GM23338 (cell line): ENCODE measurements around the gene FLT1. TPM values are rescaled to one million over a fixed set of nuclear protein-coding genes. Genes with fewer than 3 reads are reported as not detected.

Source experiments
- ATAC-seq: fragments of 200-7000 bp; cut with Tn5 transposase; 3 replicates; pipeline ENCODE4 v1.9.1; 2020
- DNase-seq: peaks from one replicate; pipeline ENCODE4 v3.0.0-alpha.2; 2015; ENCODE audit warnings: low spot score
- H2AFZ ChIP-seq: fragments of 200-600 bp; sonication (generic); 2 replicates; pipeline ENCODE4 v1.8.0; 2016; ENCODE audit warnings: antibody characterized with exemption, mild to moderate bottlenecking, moderate library complexity
- H3F3A ChIP-seq: fragments of 200-600 bp; sonication (generic); replicated peaks from 2 replicates; pipeline ENCODE4 v1.8.0; 2017; ENCODE audit warnings: antibody characterized with exemption, mixed run types, low read depth
- H3K27ac ChIP-seq: fragments of 200-600 bp; sonication (generic); 2 replicates; pipeline ENCODE4 v1.6.1; 2016; ENCODE audit warnings: low read depth
- H3K27me3 ChIP-seq: fragments of 200-600 bp; sonication (generic); 2 replicates; pipeline ENCODE4 v1.8.0; 2016; ENCODE audit warnings: mild to moderate bottlenecking, mixed run types, moderate library complexity; ENCODE audit not compliant: insufficient read depth
- H3K36me3 ChIP-seq: fragments of 200-600 bp; sonication (generic); 2 replicates; pipeline ENCODE4 v1.8.0; 2016; ENCODE audit warnings: mild to moderate bottlenecking; ENCODE audit not compliant: insufficient read depth
- H3K4me1 ChIP-seq: fragments of 200-600 bp; sonication (generic); 2 replicates; pipeline ENCODE4 v1.8.0; 2016; ENCODE audit warnings: mild to moderate bottlenecking, moderate library complexity; ENCODE audit not compliant: insufficient read depth
- H3K4me2 ChIP-seq: fragments of 200-600 bp; sonication (generic); 2 replicates; pipeline ENCODE4 v1.7.1; 2017; ENCODE audit warnings: mixed run types
- H3K4me3 ChIP-seq: fragments of 200-600 bp; sonication (generic); 2 replicates; pipeline ENCODE4 v1.6.1; 2016; ENCODE audit warnings: mixed run types
- H3K79me2 ChIP-seq: fragments of 200-600 bp; sonication (generic); replicated peaks from 2 replicates; pipeline ENCODE4 v1.8.0; 2017; ENCODE audit warnings: mild to moderate bottlenecking; ENCODE audit not compliant: insufficient read depth
- H3K9me2 ChIP-seq: fragments of 200-600 bp; sonication (generic); 2 replicates; pipeline ENCODE4 v1.8.0; 2017; ENCODE audit not compliant: insufficient read depth
- H4K20me1 ChIP-seq: fragments of 200-600 bp; sonication (generic); replicated peaks from 2 replicates; pipeline ENCODE4 v1.8.0; 2017; ENCODE audit warnings: mild to moderate bottlenecking; ENCODE audit not compliant: insufficient read depth
- H3K27ac Mint-ChIP-seq: 2 replicates; pipeline ENCODE4 v1.8.0; 2020; ENCODE audit warnings: inconsistent platforms, mild to moderate bottlenecking, moderate library complexity, mixed read lengths
- H3K27me3 Mint-ChIP-seq: 3 replicates; pipeline ENCODE4 v1.8.0; 2022; ENCODE audit warnings: low read depth, mild to moderate bottlenecking, moderate library complexity, mixed read lengths, inconsistent platforms; ENCODE audit not compliant: insufficient read depth, poor library complexity
- H3K36me3 Mint-ChIP-seq: 3 replicates; pipeline ENCODE4 v1.8.0; 2021; ENCODE audit warnings: low read depth, mild to moderate bottlenecking, inconsistent platforms, moderate library complexity, mixed read lengths
- H3K4me1 Mint-ChIP-seq: 3 replicates; pipeline ENCODE4 v1.8.0; 2020; ENCODE audit warnings: mild to moderate bottlenecking, inconsistent platforms, mixed read lengths
- H3K4me3 Mint-ChIP-seq: 3 replicates; pipeline ENCODE4 v1.8.0; 2021; ENCODE audit warnings: moderate library complexity, mild to moderate bottlenecking, inconsistent platforms, mixed read lengths
- H3K9me3 Mint-ChIP-seq: 3 replicates; pipeline ENCODE4 v1.8.0; 2020; ENCODE audit warnings: moderate library complexity, mild to moderate bottlenecking, inconsistent platforms, mixed read lengths
- CREB1 ChIP-seq: fragments of 250-450 bp; sonication (Bioruptor Pico); IDR thresholded peaks from 2 replicates; pipeline ENCODE4 v1.5.0; 2020; ENCODE audit warnings: low read depth, mild to moderate bottlenecking, moderate library complexity
- CTCF ChIP-seq, 2 experiments: fragments of 200-600 bp in 1 of 2; sonication (generic) in 1 of 2; conservative IDR thresholded peaks; 2 replicates each; pipeline versions ENCODE4 v1.5.1 to v1.6.1; 2016 to 2017; ENCODE audit warnings: antibody characterized with exemption in 2 of 2, low read depth in 2 of 2, mild to moderate bottlenecking in 2 of 2, moderate library complexity in 1 of 2
- EZH2phosphoT487 ChIP-seq: fragments of 200-600 bp; sonication (generic); IDR thresholded peaks from one replicate; pipeline ENCODE4 v1.8.1; 2018; ENCODE audit warnings: antibody characterized with exemption; ENCODE audit not compliant: unreplicated experiment
- NANOG ChIP-seq: IDR thresholded peaks from 2 replicates; pipeline ENCODE4 v1.6.1; 2016; ENCODE audit warnings: antibody characterized with exemption, borderline replicate concordance
- ZNF114 ChIP-seq: fragments of 250-450 bp; sonication (Bioruptor Pico); IDR thresholded peaks from 2 replicates; pipeline ENCODE4 v1.5.0; 2020; ENCODE audit warnings: mild to moderate bottlenecking, moderate library complexity
- polyA plus RNA-seq: library from polyadenylated mRNA; unstranded; fragments of >200 nt; fragmentation: Nextera tagmentation; extraction: Ambion mirVana; gene quantifications from 2 replicates; pipeline ENCODE4 v1.2.1, GENCODE V29; 2016
- total RNA-seq: library from RNA; depleted of rRNA; stranded (reverse); fragments of >200 nt; shearing (Covaris generic); gene quantifications from 2 replicates; pipeline ENCODE4 v1.2.3, GENCODE V29; 2014
- TF ChIP-seq, protein P1 (sequence below): fragments of 250-450 bp; sonication (Bioruptor Pico); IDR thresholded peaks from 2 replicates; pipeline ENCODE4 v1.5.0; 2020; ENCODE audit warnings: mild to moderate bottlenecking, moderate library complexity
- TF ChIP-seq, protein P2 (sequence below): IDR thresholded peaks from 2 replicates; pipeline ENCODE4 v1.6.1; 2016; ENCODE audit warnings: antibody characterized with exemption

The FLT1 gene
- total and polyA plus RNA-seq, 2 experiments from 2014 or later, result 26.8 to 116 TPM

- Histone ChIP-seq H3K36me3 (peaks cover 27% of the 10 kb centered on the region), H3K4me1 (peaks cover 12% of the 10 kb centered on the region), H3K27ac (peak overlapping the region; percentile 27), H2AFZ (no peak overlapping the region), H3K79me2 (peaks cover 51% of the 10 kb centered on the region), H3K27me3 (no peaks in the 10 kb centered on the region), H3K4me2 (no peak overlapping the region), H3K9me2 (no peaks in the 10 kb centered on the region), H4K20me1 (no peaks in the 10 kb centered on the region), H3F3A (no peaks in the 10 kb centered on the region), H3K4me3 (no peak overlapping the region)
- H3K4me3 Mint-ChIP-seq, result no peak overlapping the region
- peaks cover 35% of the 10 kb centered on the region for H3K4me1 Mint-ChIP-seq
- H3K9me3 Mint-ChIP-seq, result no peaks in the 10 kb centered on the region
- H3K27me3 Mint-ChIP-seq, result peaks cover 2% of the 10 kb centered on the region
- no peak for DNase-seq
- no peak; the same call in 2 of the 3 replicates for ATAC-seq
- TF ChIP-seq NANOG, result no peak
- TF ChIP-seq EZH2phosphoT487, result no peak
- TF ChIP-seq CREB1 (CRISPR knock-in tag), result no peak
- TF ChIP-seq, protein P1, sequence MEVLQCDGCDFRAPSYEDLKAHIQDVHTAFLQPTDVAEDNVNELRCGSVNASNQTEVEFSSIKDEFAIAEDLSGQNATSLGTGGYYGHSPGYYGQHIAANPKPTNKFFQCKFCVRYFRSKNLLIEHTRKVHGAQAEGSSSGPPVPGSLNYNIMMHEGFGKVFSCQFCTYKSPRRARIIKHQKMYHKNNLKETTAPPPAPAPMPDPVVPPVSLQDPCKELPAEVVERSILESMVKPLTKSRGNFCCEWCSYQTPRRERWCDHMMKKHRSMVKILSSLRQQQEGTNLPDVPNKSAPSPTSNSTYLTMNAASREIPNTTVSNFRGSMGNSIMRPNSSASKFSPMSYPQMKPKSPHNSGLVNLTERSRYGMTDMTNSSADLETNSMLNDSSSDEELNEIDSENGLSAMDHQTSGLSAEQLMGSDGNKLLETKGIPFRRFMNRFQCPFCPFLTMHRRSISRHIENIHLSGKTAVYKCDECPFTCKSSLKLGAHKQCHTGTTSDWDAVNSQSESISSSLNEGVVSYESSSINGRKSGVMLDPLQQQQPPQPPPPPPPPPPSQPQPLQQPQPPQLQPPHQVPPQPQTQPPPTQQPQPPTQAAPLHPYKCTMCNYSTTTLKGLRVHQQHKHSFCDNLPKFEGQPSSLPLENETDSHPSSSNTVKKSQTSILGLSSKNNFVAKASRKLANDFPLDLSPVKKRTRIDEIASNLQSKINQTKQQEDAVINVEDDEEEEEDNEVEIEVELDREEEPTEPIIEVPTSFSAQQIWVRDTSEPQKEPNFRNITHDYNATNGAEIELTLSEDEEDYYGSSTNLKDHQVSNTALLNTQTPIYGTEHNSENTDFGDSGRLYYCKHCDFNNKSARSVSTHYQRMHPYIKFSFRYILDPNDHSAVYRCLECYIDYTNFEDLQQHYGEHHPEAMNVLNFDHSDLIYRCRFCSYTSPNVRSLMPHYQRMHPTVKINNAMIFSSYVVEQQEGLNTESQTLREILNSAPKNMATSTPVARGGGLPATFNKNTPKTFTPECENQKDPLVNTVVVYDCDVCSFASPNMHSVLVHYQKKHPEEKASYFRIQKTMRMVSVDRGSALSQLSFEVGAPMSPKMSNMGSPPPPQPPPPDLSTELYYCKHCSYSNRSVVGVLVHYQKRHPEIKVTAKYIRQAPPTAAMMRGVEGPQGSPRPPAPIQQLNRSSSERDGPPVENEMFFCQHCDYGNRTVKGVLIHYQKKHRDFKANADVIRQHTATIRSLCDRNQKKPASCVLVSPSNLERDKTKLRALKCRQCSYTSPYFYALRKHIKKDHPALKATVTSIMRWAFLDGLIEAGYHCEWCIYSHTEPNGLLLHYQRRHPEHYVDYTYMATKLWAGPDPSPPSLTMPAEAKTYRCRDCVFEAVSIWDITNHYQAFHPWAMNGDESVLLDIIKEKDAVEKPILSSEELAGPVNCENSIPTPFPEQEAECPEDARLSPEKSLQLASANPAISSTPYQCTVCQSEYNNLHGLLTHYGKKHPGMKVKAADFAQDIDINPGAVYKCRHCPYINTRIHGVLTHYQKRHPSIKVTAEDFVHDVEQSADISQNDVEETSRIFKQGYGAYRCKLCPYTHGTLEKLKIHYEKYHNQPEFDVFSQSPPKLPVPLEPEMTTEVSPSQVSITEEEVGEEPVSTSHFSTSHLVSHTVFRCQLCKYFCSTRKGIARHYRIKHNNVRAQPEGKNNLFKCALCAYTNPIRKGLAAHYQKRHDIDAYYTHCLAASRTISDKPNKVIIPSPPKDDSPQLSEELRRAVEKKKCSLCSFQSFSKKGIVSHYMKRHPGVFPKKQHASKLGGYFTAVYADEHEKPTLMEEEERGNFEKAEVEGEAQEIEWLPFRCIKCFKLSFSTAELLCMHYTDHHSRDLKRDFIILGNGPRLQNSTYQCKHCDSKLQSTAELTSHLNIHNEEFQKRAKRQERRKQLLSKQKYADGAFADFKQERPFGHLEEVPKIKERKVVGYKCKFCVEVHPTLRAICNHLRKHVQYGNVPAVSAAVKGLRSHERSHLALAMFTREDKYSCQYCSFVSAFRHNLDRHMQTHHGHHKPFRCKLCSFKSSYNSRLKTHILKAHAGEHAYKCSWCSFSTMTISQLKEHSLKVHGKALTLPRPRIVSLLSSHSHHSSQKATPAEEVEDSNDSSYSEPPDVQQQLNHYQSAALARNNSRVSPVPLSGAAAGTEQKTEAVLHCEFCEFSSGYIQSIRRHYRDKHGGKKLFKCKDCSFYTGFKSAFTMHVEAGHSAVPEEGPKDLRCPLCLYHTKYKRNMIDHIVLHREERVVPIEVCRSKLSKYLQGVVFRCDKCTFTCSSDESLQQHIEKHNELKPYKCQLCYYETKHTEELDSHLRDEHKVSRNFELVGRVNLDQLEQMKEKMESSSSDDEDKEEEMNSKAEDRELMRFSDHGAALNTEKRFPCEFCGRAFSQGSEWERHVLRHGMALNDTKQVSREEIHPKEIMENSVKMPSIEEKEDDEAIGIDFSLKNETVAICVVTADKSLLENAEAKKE, result no peak
- no peak for TF ChIP-seq ZNF114 (CRISPR knock-in tag)
- H3K36me3 Mint-ChIP-seq, result peaks cover 91% of the 10 kb centered on the region
- H3K27ac Mint-ChIP-seq, result peak overlapping the region; percentile 39
Measured at GRCh38 chr13:28420704-28421103, 74.2 kb downstream of the FLT1 start.

DNA sequence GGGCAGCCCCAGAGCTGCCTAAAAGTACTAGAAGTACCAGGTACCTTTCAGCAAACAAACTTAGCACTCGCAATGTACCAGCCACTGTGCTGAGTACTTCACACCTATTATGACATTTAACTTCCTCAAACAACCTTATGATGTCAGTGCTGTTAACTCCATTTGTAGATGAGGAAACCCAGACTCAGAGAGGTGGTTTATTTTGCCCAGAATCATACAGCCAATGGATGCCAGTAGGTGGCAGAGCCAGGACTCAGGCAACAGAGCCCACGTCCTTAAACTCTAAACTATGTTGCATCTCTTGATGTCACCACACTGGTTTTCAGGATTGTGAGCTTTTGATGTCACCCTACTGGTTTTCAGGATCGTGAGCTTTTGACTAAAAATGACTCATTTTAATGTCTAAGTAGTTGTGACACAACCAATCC lies 78.9 kb downstream of the FLT1 start:
- Histone ChIP-seq H4K20me1 (no peaks in the 10 kb centered on the region; the same call in 1 of the 2 replicates), H3K27me3 (no peaks in the 10 kb centered on the region), H3K9me2 (no peaks in the 10 kb centered on the region), H3K4me2 (no peak overlapping the region), H3K27ac (no peak overlapping the region), H3K79me2 (peaks cover 58% of the 10 kb centered on the region), H3K4me3 (no peak overlapping the region), H3K36me3 (peaks cover 13% of the 10 kb centered on the region; the same call in 1 of the 2 replicates), H2AFZ (no peak overlapping the region), H3F3A (no peaks in the 10 kb centered on the region), H3K4me1 (peaks cover 5% of the 10 kb centered on the region)
- Mint-ChIP-seq H3K9me3 (no peaks in the 10 kb centered on the region), H3K27ac (no peak overlapping the region), H3K4me1 (peaks cover 29% of the 10 kb centered on the region), H3K27me3 (peaks cover 4% of the 10 kb centered on the region), H3K36me3 (peaks cover 75% of the 10 kb centered on the region), H3K4me3 (no peak overlapping the region)
- ATAC-seq, result no peak
- TF ChIP-seq, protein P2, sequence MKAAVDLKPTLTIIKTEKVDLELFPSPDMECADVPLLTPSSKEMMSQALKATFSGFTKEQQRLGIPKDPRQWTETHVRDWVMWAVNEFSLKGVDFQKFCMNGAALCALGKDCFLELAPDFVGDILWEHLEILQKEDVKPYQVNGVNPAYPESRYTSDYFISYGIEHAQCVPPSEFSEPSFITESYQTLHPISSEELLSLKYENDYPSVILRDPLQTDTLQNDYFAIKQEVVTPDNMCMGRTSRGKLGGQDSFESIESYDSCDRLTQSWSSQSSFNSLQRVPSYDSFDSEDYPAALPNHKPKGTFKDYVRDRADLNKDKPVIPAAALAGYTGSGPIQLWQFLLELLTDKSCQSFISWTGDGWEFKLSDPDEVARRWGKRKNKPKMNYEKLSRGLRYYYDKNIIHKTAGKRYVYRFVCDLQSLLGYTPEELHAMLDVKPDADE, result no peak
- peak in 1 of 2 experiments; percentile 29; a peak in 2 of 4 replicates for TF ChIP-seq CTCF (conservative IDR thresholded peaks at IDR 0.05; ENCODE audit: low read depth in 2 of 2)
- no peak for DNase-seq
